Raji (cell line): Measurements from ENCODE around the gene RNF166.
A peak's percentile ranks its signal among the peaks of the same experiment; 100 is the strongest.

Source experiments
- POLR2A ChIP-seq: IDR thresholded peaks from 2 replicates; pipeline ENCODE4 v1.6.1; 2011; ENCODE audit warnings: low read depth, low read length, control low read depth; ENCODE audit not compliant: insufficient read depth

Gene RNF166

GRCh38 chr16:88743693-88744576 lies 37.7 kb upstream of the RNF166 start:
- no peak for TF ChIP-seq POLR2A

- TF ChIP-seq POLR2A: no peak
Observed at GRCh38 chr16:88742896-88743605, 36.8 kb upstream of the RNF166 start.

- no peak for TF ChIP-seq POLR2A
Observed at GRCh38 chr16:88741368-88741767, 35.2 kb upstream of the RNF166 start.

- TF ChIP-seq POLR2A: no peak
Observed at GRCh38 chr16:88740727-88741055, 34.5 kb upstream of the RNF166 start.

- no peak for TF ChIP-seq POLR2A
Observed at GRCh38 chr16:88739977-88740726, 33.9 kb upstream of the RNF166 start.

GRCh38 chr16:88739139-88739976 lies 33.1 kb upstream of the RNF166 start:
- TF ChIP-seq POLR2A: no peak

- TF ChIP-seq POLR2A: no peak
Observed at GRCh38 chr16:88738151-88739084, 32.2 kb upstream of the RNF166 start.

- TF ChIP-seq POLR2A: peak; percentile 30; the same call in 1 of the 2 replicates
Observed at GRCh38 chr16:88737298-88738150, 31.3 kb upstream of the RNF166 start.

GRCh38 chr16:88736496-88736895 lies 30.3 kb upstream of the RNF166 start:
- TF ChIP-seq POLR2A: no peak

GRCh38 chr16:88736088-88736487 lies 29.9 kb upstream of the RNF166 start:
- TF ChIP-seq POLR2A: no peak

- TF ChIP-seq POLR2A: no peak
Observed at GRCh38 chr16:88735616-88736015, 29.4 kb upstream of the RNF166 start.

GRCh38 chr16:88735121-88735520 lies 28.9 kb upstream of the RNF166 start:
- TF ChIP-seq POLR2A: no peak

- TF ChIP-seq POLR2A: no peak
Observed at GRCh38 chr16:88734361-88734728, 28.1 kb upstream of the RNF166 start.
